NCI-H128 (cell line): ENCODE data around the gene VPS9D1.
"Not testable (repeated sequence)": the region's sequence is repeated elsewhere in the genome, so short reads cannot be mapped to it uniquely, and the experiment has no call there.

ENCODE experiments used
- DNase-seq: peaks from one replicate; lab custom pipeline; 2025; ENCODE audit not compliant: unreplicated experiment; lab: John Stamatoyannopoulos, UW

Gene VPS9D1

GRCh38 chr16:89710709-89711564 is 9.8 kb downstream of the VPS9D1 start:
- no peak for DNase-seq

- DNase-seq: no peak
These were observed 10.8 kb downstream of the VPS9D1 start for GRCh38 chr16:89709716-89710432.

- DNase-seq: no peak
These were observed 11.5 kb downstream of the VPS9D1 start for GRCh38 chr16:89709166-89709565.

GRCh38 chr16:89708481-89708931 is 12.2 kb downstream of the VPS9D1 start:
- DNase-seq: no peak

GRCh38 chr16:89707695-89708094 is 13.0 kb downstream of the VPS9D1 start:
- no peak for DNase-seq

GRCh38 chr16:89706518-89707260 is 14.0 kb downstream of the VPS9D1 start:
- no peak for DNase-seq

GRCh38 chr16:89705006-89705405 is 15.7 kb downstream of the VPS9D1 start:
- no peak for DNase-seq

GRCh38 chr16:89704281-89704680 is 16.4 kb downstream of the VPS9D1 start:
- DNase-seq: no peak

- peak; percentile 86 for DNase-seq
These were observed 19.0 kb downstream of the VPS9D1 start, which contains the start of gene SPATA2L for GRCh38 chr16:89701425-89702406. Gene SPATA2L (minus strand): TSS chr16:89701705. CDS start chr16:89701232, 473 bp downstream.

- DNase-seq: peak; percentile 47
These were observed 19.9 kb downstream of the VPS9D1 start for GRCh38 chr16:89700649-89701424.

- DNase-seq: peak; percentile 85
These were observed 20.5 kb downstream of the VPS9D1 start for GRCh38 chr16:89700100-89700648.

- DNase-seq: not testable (repeated sequence)
These were observed 21.0 kb downstream of the VPS9D1 start for GRCh38 chr16:89699629-89700099.

- DNase-seq: not testable (repeated sequence)
These were observed 22.0 kb downstream of the VPS9D1 start for GRCh38 chr16:89698717-89699116.

GRCh38 chr16:89697616-89698331 is 22.9 kb downstream of the VPS9D1 start:
- no peak for DNase-seq

- no peak for DNase-seq
These were observed 23.5 kb downstream of the VPS9D1 start for GRCh38 chr16:89697161-89697615.

- no peak for DNase-seq
These were observed 24.0 kb downstream of the VPS9D1 start for GRCh38 chr16:89696670-89697128.

GRCh38 chr16:89695875-89696669 is 24.6 kb downstream of the VPS9D1 start:
- no peak for DNase-seq
